A549 (cell line): ENCODE results near the gene HSD11B1. TPM values are rescaled to one million over a fixed set of nuclear protein-coding genes. Genes with fewer than 3 reads are reported as not detected.
A peak's percentile ranks its signal among the peaks of the same experiment; 100 is the strongest.

Experiments used
- ATAC-seq, 2 experiments: fragments of 200-7000 bp in 1 of 2; fragments of >200 bp in 1 of 2; cut with Nextera tagmentation in 1 of 2; cut with Tn5 transposase in 1 of 2; 3 replicates each; pipeline versions ENCODE4 v1.8.0 to v1.9.1; 2018 to 2020; ENCODE audit warnings: mild to moderate bottlenecking in 1 of 2, moderate library complexity in 1 of 2
- CTCF ChIA-PET: fragments of 300-600 bp; sonication (Branson Sonifier 250); formaldehyde crosslinking; extraction: SDS; loops from one replicate; lab custom pipeline; 2021; ENCODE audit warnings: antibody characterized with exemption, inconsistent platforms; lab: Yijun Ruan, JAX
- POLR2A ChIA-PET: fragments of 350-600 bp; formaldehyde crosslinking; extraction: SDS; loops from one replicate; lab custom pipeline; 2021; ENCODE audit warnings: antibody characterized with exemption, inconsistent platforms; lab: Yijun Ruan, JAX
- DNase-seq, 2 experiments: peaks; one replicate each; pipeline versions ENCODE4 v3.0.0 to v3.0.0-alpha.2; 2011 to 2016; ENCODE audit warnings: low read depth in 1 of 2, low spot score in 1 of 2
- FAIRE-seq: peaks from 2 replicates; lab custom pipeline; 2011; peaks lifted over from hg19 to GRCh38; lab: Jason Lieb, UNC
- H3K27ac ChIP-seq, 2 experiments: fragments of >200 bp; sonication (Bioruptor Twin); formaldehyde crosslinking; 3 replicates each; pipeline ENCODE4 v1.5.1; 2016 to 2017
- H3K4me1 ChIP-seq: fragments of >200 bp; sonication (Bioruptor Twin); formaldehyde crosslinking; 3 replicates; pipeline ENCODE4 v1.6.1; 2016
- H3K4me2 ChIP-seq: fragments of >200 bp; sonication (Bioruptor Twin); formaldehyde crosslinking; 3 replicates; pipeline ENCODE4 v1.6.1; 2016
- H3K4me3 ChIP-seq: fragments of >200 bp; sonication (Bioruptor Twin); formaldehyde crosslinking; 3 replicates; pipeline ENCODE4 v1.5.1; 2016
- H3K9me3 ChIP-seq: fragments of >200 bp; sonication (Bioruptor Twin); formaldehyde crosslinking; 3 replicates; pipeline ENCODE4 v1.6.1; 2016
- BHLHE40 ChIP-seq: IDR thresholded peaks from 2 replicates; pipeline ENCODE4 v1.6.1; 2012; ENCODE audit warnings: low read depth, low read length, inconsistent platforms
- CBX2 ChIP-seq: fragments of 200-600 bp; sonication (generic); IDR thresholded peaks from 2 replicates; pipeline ENCODE4 v1.6.1; 2016; ENCODE audit warnings: low read depth, mild to moderate bottlenecking, borderline replicate concordance
- CHD4 ChIP-seq: fragments of 200-600 bp; sonication (generic); IDR thresholded peaks from 2 replicates; pipeline ENCODE4 v1.6.1; 2016; ENCODE audit warnings: antibody characterized with exemption, mild to moderate bottlenecking, borderline replicate concordance
- FOSB ChIP-seq: fragments of 250-450 bp; sonication (Bioruptor Pico); IDR thresholded peaks from 2 replicates; pipeline ENCODE4 v1.5.0; 2020; ENCODE audit warnings: mild to moderate bottlenecking, moderate library complexity
- FOSL2 ChIP-seq, 2 experiments: fragments of 450-650 bp in 1 of 2; fragments of >200 bp in 1 of 2; sonication (Bioruptor Twin) in 1 of 2; formaldehyde crosslinking; IDR thresholded peaks; 2 replicates each; pipeline versions ENCODE4 v1.5.0 to v1.6.1; 2016 to 2020; ENCODE audit warnings: mild to moderate bottlenecking in 1 of 2, moderate library complexity in 1 of 2
- FOXS1 ChIP-seq: fragments of 250-450 bp; sonication (Bioruptor Pico); IDR thresholded peaks from 2 replicates; pipeline ENCODE4 v1.5.0; 2020; ENCODE audit warnings: mild to moderate bottlenecking, moderate library complexity
- HOXB5 ChIP-seq: fragments of 250-450 bp; sonication (Bioruptor Pico); IDR thresholded peaks from 2 replicates; pipeline ENCODE4 v1.5.0; 2020; ENCODE audit warnings: mild to moderate bottlenecking, moderate library complexity
- JUNB ChIP-seq: fragments of >200 bp; sonication (Bioruptor Twin); formaldehyde crosslinking; IDR thresholded peaks from 2 replicates; pipeline ENCODE4 v1.6.1; 2016
- PBX3 ChIP-seq: IDR thresholded peaks from 2 replicates; pipeline ENCODE4 v1.6.1; 2012
- RNF2 ChIP-seq: fragments of 200-600 bp; sonication (generic); IDR thresholded peaks from 2 replicates; pipeline ENCODE4 v1.6.1; 2016; ENCODE audit warnings: low read depth, mild to moderate bottlenecking, antibody characterized with exemption, moderate library complexity, borderline replicate concordance
- SMC3 ChIP-seq: fragments of >200 bp; sonication (Bioruptor Twin); formaldehyde crosslinking; IDR thresholded peaks from 3 replicates; pipeline ENCODE4 v1.6.1; 2018; ENCODE audit warnings: inconsistent platforms
- SREBF2 ChIP-seq: fragments of 450-650 bp; IDR thresholded peaks from 2 replicates; pipeline ENCODE4 v1.6.1; 2014; ENCODE audit warnings: mild to moderate bottlenecking, moderate library complexity
- ZC3H11A ChIP-seq: fragments of 450-650 bp; IDR thresholded peaks from 2 replicates; pipeline ENCODE4 v1.6.1; 2014; ENCODE audit warnings: antibody characterized with exemption, mild to moderate bottlenecking
- ZFP36 ChIP-seq: fragments of 450-650 bp; IDR thresholded peaks from 2 replicates; pipeline ENCODE4 v1.6.1; 2014; ENCODE audit warnings: borderline replicate concordance; ENCODE audit not compliant: partially characterized antibody
- ZSCAN20 ChIP-seq: fragments of 250-450 bp; sonication (Bioruptor Pico); IDR thresholded peaks from 2 replicates; pipeline ENCODE4 v1.8.0; 2022; ENCODE audit warnings: mild to moderate bottlenecking, moderate library complexity
- WGBS: methylation state at CpG from one replicate; pipeline ENCODE4 v1.1.6; 2017; ENCODE audit errors: missing lambda C conversion rate; 5-methylcytosine and 5-hydroxymethylcytosine counted together
- polyA plus RNA-seq, 4 experiments: library from polyadenylated mRNA; depleted of rRNA in 3 of 4; stranded (reverse); fragments of >200 nt; fragmentation: RNase III in 1 of 4; extraction: RNeasy Plus Mini Kit Qiagen cat#74134 plus additional on column Dnase treatment in 1 of 4; gene quantifications; 2 replicates in 3 of 4; 3 replicates in 1 of 4; pipeline ENCODE4 v1.2.3, GENCODE V29; 2011 to 2017
- TF ChIP-seq, protein P1 (sequence below): fragments of >200 bp; sonication (Bioruptor Twin); formaldehyde crosslinking; IDR thresholded peaks from 3 replicates; pipeline ENCODE4 v1.5.1; 2016
- TF ChIP-seq, protein P2 (sequence below): fragments of 150-350 bp; IDR thresholded peaks from 2 replicates; pipeline ENCODE4 v1.6.1; 2014; ENCODE audit warnings: low read depth, mild to moderate bottlenecking, low read length
- TF ChIP-seq, protein P3 (sequence below): IDR thresholded peaks from 2 replicates; pipeline ENCODE4 v1.6.1; 2012; ENCODE audit warnings: low read depth, borderline replicate concordance

The HSD11B1 gene
- polyA plus RNA-seq, 2 of the 4 experiments (the other 2 are of a cell fraction) = not detected

DNA sequence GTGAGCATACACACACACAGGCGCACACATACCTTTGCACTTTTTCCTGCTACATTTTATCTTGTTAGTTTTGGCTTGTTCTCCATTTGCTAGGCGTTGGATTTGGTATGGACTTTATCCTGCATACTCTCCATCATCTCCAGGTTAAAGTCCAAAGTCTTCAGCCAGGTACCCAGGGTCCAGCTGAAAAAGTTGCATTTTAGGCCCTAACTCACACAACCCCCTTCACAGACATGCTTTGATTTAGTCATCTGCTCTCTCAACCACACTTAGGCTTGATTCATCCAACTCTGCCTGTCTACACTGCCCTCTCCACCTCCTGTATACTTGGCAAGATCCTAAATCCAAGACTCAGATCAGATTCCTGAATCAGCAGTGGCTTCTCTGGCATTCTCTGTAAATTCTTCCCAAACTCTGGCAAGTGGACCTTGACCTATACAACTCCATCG is 41.7 kb upstream of the HSD11B1 start:
- peak overlapping the region; percentile 14; the same call in 2 of the 3 replicates for H3K4me2 ChIP-seq
- no peaks in the 10 kb centered on the region for H3K9me3 ChIP-seq
- no peak for TF ChIP-seq RNF2
- TF ChIP-seq, protein P1, sequence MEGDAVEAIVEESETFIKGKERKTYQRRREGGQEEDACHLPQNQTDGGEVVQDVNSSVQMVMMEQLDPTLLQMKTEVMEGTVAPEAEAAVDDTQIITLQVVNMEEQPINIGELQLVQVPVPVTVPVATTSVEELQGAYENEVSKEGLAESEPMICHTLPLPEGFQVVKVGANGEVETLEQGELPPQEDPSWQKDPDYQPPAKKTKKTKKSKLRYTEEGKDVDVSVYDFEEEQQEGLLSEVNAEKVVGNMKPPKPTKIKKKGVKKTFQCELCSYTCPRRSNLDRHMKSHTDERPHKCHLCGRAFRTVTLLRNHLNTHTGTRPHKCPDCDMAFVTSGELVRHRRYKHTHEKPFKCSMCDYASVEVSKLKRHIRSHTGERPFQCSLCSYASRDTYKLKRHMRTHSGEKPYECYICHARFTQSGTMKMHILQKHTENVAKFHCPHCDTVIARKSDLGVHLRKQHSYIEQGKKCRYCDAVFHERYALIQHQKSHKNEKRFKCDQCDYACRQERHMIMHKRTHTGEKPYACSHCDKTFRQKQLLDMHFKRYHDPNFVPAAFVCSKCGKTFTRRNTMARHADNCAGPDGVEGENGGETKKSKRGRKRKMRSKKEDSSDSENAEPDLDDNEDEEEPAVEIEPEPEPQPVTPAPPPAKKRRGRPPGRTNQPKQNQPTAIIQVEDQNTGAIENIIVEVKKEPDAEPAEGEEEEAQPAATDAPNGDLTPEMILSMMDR = no peak
- no peak for TF ChIP-seq BHLHE40
- no peak for TF ChIP-seq JUNB
- TF ChIP-seq, protein P2, sequence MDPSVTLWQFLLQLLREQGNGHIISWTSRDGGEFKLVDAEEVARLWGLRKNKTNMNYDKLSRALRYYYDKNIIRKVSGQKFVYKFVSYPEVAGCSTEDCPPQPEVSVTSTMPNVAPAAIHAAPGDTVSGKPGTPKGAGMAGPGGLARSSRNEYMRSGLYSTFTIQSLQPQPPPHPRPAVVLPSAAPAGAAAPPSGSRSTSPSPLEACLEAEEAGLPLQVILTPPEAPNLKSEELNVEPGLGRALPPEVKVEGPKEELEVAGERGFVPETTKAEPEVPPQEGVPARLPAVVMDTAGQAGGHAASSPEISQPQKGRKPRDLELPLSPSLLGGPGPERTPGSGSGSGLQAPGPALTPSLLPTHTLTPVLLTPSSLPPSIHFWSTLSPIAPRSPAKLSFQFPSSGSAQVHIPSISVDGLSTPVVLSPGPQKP = no peak
- TF ChIP-seq, protein P3, sequence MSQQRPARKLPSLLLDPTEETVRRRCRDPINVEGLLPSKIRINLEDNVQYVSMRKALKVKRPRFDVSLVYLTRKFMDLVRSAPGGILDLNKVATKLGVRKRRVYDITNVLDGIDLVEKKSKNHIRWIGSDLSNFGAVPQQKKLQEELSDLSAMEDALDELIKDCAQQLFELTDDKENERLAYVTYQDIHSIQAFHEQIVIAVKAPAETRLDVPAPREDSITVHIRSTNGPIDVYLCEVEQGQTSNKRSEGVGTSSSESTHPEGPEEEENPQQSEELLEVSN = no peak
- TF ChIP-seq SMC3 = no peak
- no peak for TF ChIP-seq ZFP36
- TF ChIP-seq PBX3 = no peak
- TF ChIP-seq CHD4 = no peak
- no peak for TF ChIP-seq FOSL2 (IDR thresholded peaks at IDR 0.05)
- no peak for TF ChIP-seq FOSL2 (CRISPR knock-in tag; IDR thresholded peaks at IDR 0.05)
- TF ChIP-seq CBX2 = no peak
- TF ChIP-seq FOSB (CRISPR knock-in tag) = no peak
- POLR2A ChIA-PET = no interaction called here
- CTCF ChIA-PET = interaction anchor here (1.4 kb wide), 1 partner anchor 86 kb away, joined by 4 read pairs; no protein-coding TSS in a partner anchor
- FAIRE-seq = no peak
- 66% methylated on average over 3 of the region's 3 CpGs for WGBS
- 0 out of 6 replicates have a peak overlapping the region, but pooled peaks of 1 of the 2 experiments have one; percentile 8 for H3K27ac ChIP-seq
- peak; percentile 30 to 79; a peak in 3 of 6 replicates for ATAC-seq
- H3K4me3 ChIP-seq = no peak overlapping the region
- peak in 1 of 2 experiments; percentile 24 for DNase-seq
- H3K4me1 ChIP-seq = peaks cover 19% of the 10 kb centered on the region

DNA sequence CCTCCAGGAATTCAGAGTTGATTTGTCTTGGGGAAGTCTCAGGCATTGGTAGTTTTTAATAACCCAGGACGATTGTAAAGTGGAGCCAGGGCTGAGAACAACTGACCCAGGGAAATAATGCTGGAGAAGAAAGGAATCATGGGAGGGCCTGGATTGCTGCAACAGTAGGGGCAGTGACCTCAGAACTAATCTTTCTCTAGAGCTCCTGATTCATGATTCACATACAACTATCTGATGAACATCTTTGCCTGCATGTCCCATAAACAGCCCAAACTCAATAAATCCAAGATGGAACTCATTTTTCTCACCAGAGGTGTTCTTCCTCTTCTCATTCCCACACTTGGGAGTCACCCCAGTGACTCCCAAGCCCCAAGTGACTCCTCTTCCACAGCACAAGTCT is 37.5 kb upstream of the HSD11B1 start:
- no peak overlapping the region for H3K4me3 ChIP-seq
- DNase-seq (no peak), FAIRE-seq (no peak), ATAC-seq (no peak)
- POLR2A ChIA-PET = no interaction called here
- CTCF ChIA-PET = interaction anchor here (0.8 to 1.2 kb wide), 3 partner anchors 8 to 81 kb away, joined by 3 to 6 read pairs (median 3); partner anchors contain the start of gene G0S2
- H3K27ac ChIP-seq = no peak overlapping the region
- WGBS = 43% methylated on average over 1 of the region's 1 CpG
- H3K4me1 ChIP-seq = peaks cover 13% of the 10 kb centered on the region
- no peak overlapping the region for H3K4me2 ChIP-seq
- H3K9me3 ChIP-seq = no peaks in the 10 kb centered on the region
- TF ChIP-seq FOXS1 (CRISPR knock-in tag) (no peak), SREBF2 (no peak), PBX3 (no peak)

GRCh38 chr1:209667708-209668107 is 36.9 kb upstream of the HSD11B1 start:
- CTCF ChIA-PET = interaction anchor here (0.6 to 0.8 kb wide), 2 partner anchors 12 to 226 kb away, joined by 3 read pairs; no protein-coding TSS in a partner anchor
- no peak for ATAC-seq

More at GRCh38 chr1:209667708-209668107, 36.9 kb upstream of the HSD11B1 start:
- no peaks in the 10 kb centered on the region for H3K9me3 ChIP-seq
- H3K4me3 ChIP-seq = no peak overlapping the region
- DNase-seq (no peak), FAIRE-seq (no peak)
- 60% methylated on average over 4 of the region's 4 CpGs for WGBS
- TF ChIP-seq FOXS1 (CRISPR knock-in tag) (no peak), FOSL2 (IDR thresholded peaks at IDR 0.05) (no peak), FOSL2 (CRISPR knock-in tag; IDR thresholded peaks at IDR 0.05) (no peak), HOXB5 (CRISPR knock-in tag) (no peak), ZC3H11A (no peak), ZSCAN20 (CRISPR knock-in tag) (no peak)
- H3K27ac ChIP-seq = no peak overlapping the region
- POLR2A ChIA-PET = no interaction called here
- H3K4me1 ChIP-seq = peaks cover 8% of the 10 kb centered on the region
- no peak overlapping the region for H3K4me2 ChIP-seq
